Endothelial cell (in vitro differentiated cells): Measurements from ENCODE around the gene OR5AC2. TPM values are rescaled to one million over a fixed set of nuclear protein-coding genes. Genes with fewer than 3 reads are reported as not detected.

Experiments
- DNase-seq: peaks from one replicate; pipeline ENCODE4 v3.0.0; 2021; ENCODE audit warnings: low spot score
- H3K27ac Mint-ChIP-seq: one replicate; pipeline ENCODE4 v1.8.0; 2021; ENCODE audit warnings: mixed read lengths, inconsistent platforms; ENCODE audit not compliant: unreplicated experiment
- H3K27me3 Mint-ChIP-seq: one replicate; pipeline ENCODE4 v1.8.0; 2021; ENCODE audit warnings: mild to moderate bottlenecking, moderate library complexity, mixed read lengths, inconsistent platforms; ENCODE audit not compliant: unreplicated experiment
- H3K36me3 Mint-ChIP-seq: one replicate; pipeline ENCODE4 v1.8.0; 2021; ENCODE audit warnings: mild to moderate bottlenecking, low read depth, mixed read lengths, inconsistent platforms; ENCODE audit not compliant: unreplicated experiment
- H3K4me1 Mint-ChIP-seq: one replicate; pipeline ENCODE4 v1.8.0; 2021; ENCODE audit warnings: mild to moderate bottlenecking, mixed read lengths, inconsistent platforms; ENCODE audit not compliant: unreplicated experiment
- H3K4me3 Mint-ChIP-seq: one replicate; pipeline ENCODE4 v1.8.0; 2021; ENCODE audit warnings: mild to moderate bottlenecking, mixed read lengths, inconsistent platforms; ENCODE audit not compliant: unreplicated experiment
- H3K9me3 Mint-ChIP-seq: one replicate; pipeline ENCODE4 v1.8.0; 2021; ENCODE audit warnings: mixed read lengths, inconsistent platforms; ENCODE audit not compliant: unreplicated experiment
- CTCF ChIP-seq: fragments of 200-600 bp; sonication (generic); IDR thresholded peaks from one replicate; pipeline ENCODE4 v1.5.0; 2021; ENCODE audit warnings: antibody characterized with exemption; ENCODE audit not compliant: unreplicated experiment
- total RNA-seq: library from RNA; stranded (reverse); fragmentation: NEBNext Ultra II Directional; extraction: Animal tissue kit (Norgen Biotek cat#: 25700); gene quantifications from one replicate; pipeline ENCODE4 v1.2.1, GENCODE V29; 2021; ENCODE audit not compliant: unreplicated experiment

The OR5AC2 gene
- total RNA-seq, 1 donor from 2014 or later, result not detected

- Mint-ChIP-seq H3K4me1 (no peaks in the 10 kb centered on the region), H3K36me3 (no peaks in the 10 kb centered on the region), H3K27ac (no peak within 1 kb of the TSS), H3K4me3 (no peak within 1 kb of the TSS), H3K27me3 (no peaks in the 10 kb centered on the region), H3K9me3 (no peaks in the 10 kb centered on the region)
- no peak for DNase-seq
- TF ChIP-seq CTCF, result no peak
Observed at GRCh38 chr3:98130421-98130820, 43.4 kb downstream of the OR5AC2 start, which contains the start of gene OR5H1. Gene OR5H1, plus strand, starts transcription at chr3:98130721. Its CDS starts 1,977 bp downstream, at chr3:98132698.

GRCh38 chr3:98136631-98137030 is 49.7 kb downstream of the OR5AC2 start:
- DNase-seq, result no peak
- Mint-ChIP-seq H3K27me3 (peaks cover under 1% of the 10 kb centered on the region), H3K4me1 (no peaks in the 10 kb centered on the region), H3K36me3 (no peaks in the 10 kb centered on the region), H3K4me3 (no peak overlapping the region), H3K27ac (no peak overlapping the region), H3K9me3 (no peaks in the 10 kb centered on the region)
- TF ChIP-seq CTCF, result no peak

Other genes with a start within 250 kb of the OR5AC2 start
- 13.4 TPM for gene RIOX2, start 114.7 kb upstream of the OR5AC2 start, total RNA-seq
- not detected for gene GABRR3, start 51.9 kb upstream of the OR5AC2 start, total RNA-seq
- gene OR5H1, start 43.5 kb downstream of the OR5AC2 start, total RNA-seq, result not detected
- not detected for gene OR5H14, start 60.3 kb downstream of the OR5AC2 start, total RNA-seq
- not detected for gene OR5H15, start 79.5 kb downstream of the OR5AC2 start, total RNA-seq
- not detected for gene OR5H6, start 177.1 kb downstream of the OR5AC2 start, total RNA-seq
- not detected for gene OR5H2, start 195.3 kb downstream of the OR5AC2 start, total RNA-seq